HG02840 (cell line): Measurements from ENCODE around the gene PCDH10.

Source experiments
- ATAC-seq: cut with Tn5 transposase; IDR thresholded peaks from one replicate; pipeline ENCODE4 v1.9.1; 2021; ENCODE audit warnings: mild to moderate bottlenecking, moderate library complexity, moderate number of reproducible peaks; ENCODE audit not compliant: unreplicated experiment, low FRiP score

PCDH10 gene

GRCh38 chr4:133148690-133149363, at the start of gene PCDH10:
TSS of gene PCDH10 (plus strand) at chr4:133149294. CDS start at chr4:133150141, 847 bp downstream.
- peak; percentile 79 for ATAC-seq

GRCh38 chr4:133102043-133102442, 47.1 kb upstream of the PCDH10 start:
- ATAC-seq = no peak

- no peak for ATAC-seq
Observed at GRCh38 chr4:133102612-133103409, 46.3 kb upstream of the PCDH10 start.

- ATAC-seq = no peak
Observed at GRCh38 chr4:133112641-133113040, 36.5 kb upstream of the PCDH10 start.

GRCh38 chr4:133124746-133125145, 24.3 kb upstream of the PCDH10 start:
- ATAC-seq = no peak

GRCh38 chr4:133127500-133127899, 21.6 kb upstream of the PCDH10 start:
- ATAC-seq = no peak

GRCh38 chr4:133129237-133129636, 19.9 kb upstream of the PCDH10 start:
- no peak for ATAC-seq

GRCh38 chr4:133130171-133130570, 18.9 kb upstream of the PCDH10 start:
- ATAC-seq = no peak

GRCh38 chr4:133131829-133132460, 17.1 kb upstream of the PCDH10 start:
- ATAC-seq = no peak

- no peak for ATAC-seq
Observed at GRCh38 chr4:133136833-133137232, 12.3 kb upstream of the PCDH10 start.

- ATAC-seq = no peak
Observed at GRCh38 chr4:133137571-133137970, 11.5 kb upstream of the PCDH10 start.

- ATAC-seq = no peak
Observed at GRCh38 chr4:133143775-133144430, 5.2 kb upstream of the PCDH10 start.

GRCh38 chr4:133145241-133145640, 3.9 kb upstream of the PCDH10 start:
- ATAC-seq = no peak

GRCh38 chr4:133145758-133146573, 3.1 kb upstream of the PCDH10 start:
- no peak for ATAC-seq

GRCh38 chr4:133146574-133147241, 2.4 kb upstream of the PCDH10 start:
- no peak for ATAC-seq

GRCh38 chr4:133147286-133147821, 1.7 kb upstream of the PCDH10 start:
- no peak for ATAC-seq

- no peak for ATAC-seq
Observed at GRCh38 chr4:133147921-133148689, 989 bp upstream of the PCDH10 start.

GRCh38 chr4:133149364-133149695, 236 bp downstream of the PCDH10 start:
- ATAC-seq = no peak
